Measurements from ENCODE around the gene FAAH2.
"Not testable (repeated sequence)": the region's sequence is repeated elsewhere in the genome, so short reads cannot be mapped to it uniquely, and the experiment has no call there.

The FAAH2 gene

DNA sequence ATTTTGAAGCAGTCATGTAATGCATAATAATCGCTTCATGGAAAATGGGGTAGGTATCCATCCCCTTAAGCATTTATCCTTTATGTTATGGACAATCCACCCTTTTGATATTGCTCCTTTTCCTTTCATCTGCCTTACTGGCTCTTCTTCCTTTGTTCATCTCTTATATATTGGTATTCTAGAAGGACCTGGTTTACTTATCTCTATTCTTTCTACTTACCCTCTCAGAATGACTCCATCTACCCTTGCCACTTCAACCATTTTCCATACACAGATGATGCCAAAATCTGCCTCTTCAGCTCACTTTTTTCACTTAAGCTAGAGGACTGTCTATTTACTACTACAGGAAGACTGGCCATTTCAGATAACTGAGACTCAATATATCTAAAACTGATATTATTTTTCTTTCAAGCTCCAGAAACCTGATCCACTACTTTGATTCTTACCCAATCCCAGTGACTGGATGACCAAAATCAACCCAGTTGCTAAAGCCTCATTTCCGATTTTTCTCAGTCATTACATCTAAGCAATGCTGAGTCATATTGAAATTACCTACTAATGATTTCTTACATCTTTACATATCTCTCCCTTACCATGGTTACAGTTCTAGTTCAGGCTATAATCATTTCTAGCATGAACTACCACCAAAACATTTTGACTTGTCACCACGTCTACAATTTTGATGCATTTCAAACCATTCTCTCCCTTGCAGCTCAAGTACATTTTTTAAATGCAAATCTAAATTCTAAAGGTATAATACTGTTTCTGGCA, 93.7 kb downstream of the FAAH2 start:
- DNase-seq = no peak

DNA sequence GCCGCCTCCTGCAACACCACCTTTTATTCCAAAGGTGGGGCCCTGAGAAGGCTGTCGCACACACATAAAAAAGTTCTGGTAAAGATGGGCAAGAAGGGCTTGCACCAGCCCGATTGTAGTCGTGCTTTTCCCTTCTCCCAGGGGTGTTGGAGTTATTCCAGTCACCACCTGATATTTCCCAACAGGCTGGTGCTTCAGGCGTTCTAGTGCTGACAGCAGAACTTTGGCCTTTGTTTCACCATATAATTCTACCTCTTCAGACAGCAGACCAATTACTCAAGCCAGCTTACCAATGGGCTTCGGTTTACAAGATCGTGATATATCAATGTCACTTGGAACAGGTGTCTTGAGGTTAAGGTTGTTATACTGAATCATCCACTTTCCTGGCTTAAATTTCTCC, 107.7 kb downstream of the FAAH2 start:
- not testable (repeated sequence) for DNase-seq

DNA sequence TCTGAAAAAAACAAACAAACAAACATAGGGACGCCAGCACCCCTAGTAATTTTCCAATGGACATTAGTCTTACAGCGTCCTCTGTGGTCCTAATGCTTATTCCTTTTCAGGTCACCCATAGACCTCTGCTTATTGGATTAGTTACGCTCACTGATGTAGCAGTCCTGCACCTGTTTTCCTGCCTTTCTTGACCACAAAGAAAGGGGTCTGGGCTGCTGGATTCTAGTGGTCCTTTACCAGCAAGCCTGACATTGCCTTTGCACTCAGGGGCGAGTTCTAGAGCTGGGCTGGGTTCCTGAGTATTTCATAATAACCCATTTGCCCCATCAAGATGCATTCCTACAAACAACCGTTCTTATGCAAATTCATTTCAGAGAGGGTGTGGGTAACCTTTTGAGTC, 116.7 kb downstream of the FAAH2 start:
- DNase-seq = not testable (repeated sequence)

DNA sequence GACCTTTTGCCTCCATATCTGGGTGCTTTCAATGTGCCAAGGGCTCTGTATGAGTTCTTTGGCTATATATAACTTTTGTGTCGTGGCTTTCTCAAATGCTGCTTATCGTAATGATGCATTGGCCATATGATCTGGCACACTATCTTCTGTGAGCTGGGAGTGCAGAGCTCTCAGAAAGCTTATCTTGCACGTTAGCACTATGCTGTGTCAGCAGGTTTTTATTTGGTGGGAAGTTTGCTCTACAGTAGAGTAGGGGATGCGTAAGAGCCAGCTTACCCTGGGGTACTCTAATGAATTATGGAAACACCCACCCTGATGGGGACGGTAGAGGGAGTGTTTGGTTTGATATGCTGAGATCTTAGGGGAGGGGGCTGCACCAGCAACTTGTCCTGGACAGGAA, 119.6 kb downstream of the FAAH2 start:
- no peak for DNase-seq

DNA sequence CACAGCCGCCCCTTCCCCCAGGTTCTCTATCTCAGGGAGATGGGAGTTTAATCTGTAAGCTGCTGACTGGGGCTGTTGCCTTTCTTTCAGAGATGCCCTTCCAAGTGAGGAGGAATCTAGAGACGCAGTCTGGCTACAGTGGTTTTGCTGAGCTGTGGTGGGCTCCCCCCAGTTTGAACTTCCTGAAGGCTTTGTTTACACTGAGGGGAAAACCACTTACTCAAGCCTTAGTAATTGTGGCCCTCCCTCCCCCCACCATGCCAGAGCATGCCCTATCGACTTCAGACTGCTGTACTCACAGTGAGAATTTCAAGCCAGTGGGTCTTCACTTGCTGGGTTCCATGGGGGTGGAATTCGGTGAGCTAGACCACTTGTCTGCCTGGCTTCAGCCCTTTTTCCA, 131.3 kb downstream of the FAAH2 start:
- DNase-seq = no peak

DNA sequence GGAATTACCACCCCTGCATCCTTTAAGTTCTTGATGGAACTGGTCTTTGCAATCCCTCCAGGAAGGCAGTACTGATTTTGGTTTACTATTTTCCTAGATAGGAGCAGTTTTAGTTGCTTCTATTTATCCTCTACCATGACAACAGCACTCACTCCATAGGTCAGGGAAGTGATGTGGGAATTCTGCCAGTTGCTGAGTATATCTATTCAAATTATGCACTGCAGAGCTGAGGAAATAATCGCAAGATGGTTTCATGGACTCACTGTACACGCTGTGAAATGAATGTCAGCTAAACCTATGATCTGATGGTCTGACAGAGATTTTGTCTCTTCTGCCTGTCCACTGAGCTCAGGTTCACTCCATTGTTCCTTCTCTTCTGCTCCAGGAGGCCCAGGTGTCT, 135.8 kb downstream of the FAAH2 start:
- DNase-seq = no peak

DNA sequence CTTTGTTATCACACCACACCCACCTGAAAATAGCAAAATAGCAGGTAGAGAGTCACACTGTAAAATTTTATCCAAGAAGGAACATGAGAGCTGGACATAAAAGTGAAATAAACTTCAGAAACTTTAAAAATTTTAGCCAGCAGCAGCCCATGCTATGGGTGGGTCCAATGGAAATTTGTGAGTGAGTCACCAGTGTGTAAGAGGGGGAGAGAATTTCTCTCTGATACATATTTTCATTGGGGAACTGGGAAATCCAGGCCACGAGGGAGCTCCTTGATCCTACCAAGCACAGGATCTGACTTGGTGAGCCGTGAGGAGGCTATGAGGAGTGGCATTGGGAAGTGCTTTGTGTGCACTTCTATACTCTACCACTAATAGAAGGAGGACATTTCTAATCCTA, 136.3 kb downstream of the FAAH2 start:
- DNase-seq = no peak

DNA sequence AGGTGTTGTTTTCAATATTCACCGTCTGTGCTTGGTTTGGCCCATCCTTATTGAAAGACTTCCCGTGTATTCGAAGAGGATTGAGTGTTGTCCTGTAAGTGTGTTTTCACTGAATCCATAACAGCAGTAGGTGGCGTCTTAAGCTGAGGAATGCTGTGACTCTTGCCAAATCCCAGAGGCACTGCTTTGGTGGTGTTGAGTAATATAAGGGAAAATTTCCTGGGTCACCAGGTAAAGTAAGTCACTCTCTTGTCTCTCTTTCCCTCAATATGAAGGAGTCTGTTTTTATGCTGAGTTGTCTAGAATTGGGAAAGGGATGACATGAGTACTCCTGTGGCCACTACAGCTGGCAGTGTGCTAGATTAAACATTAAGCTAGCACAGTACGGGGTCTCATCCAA, 158.6 kb downstream of the FAAH2 start:
- no peak for DNase-seq

DNA sequence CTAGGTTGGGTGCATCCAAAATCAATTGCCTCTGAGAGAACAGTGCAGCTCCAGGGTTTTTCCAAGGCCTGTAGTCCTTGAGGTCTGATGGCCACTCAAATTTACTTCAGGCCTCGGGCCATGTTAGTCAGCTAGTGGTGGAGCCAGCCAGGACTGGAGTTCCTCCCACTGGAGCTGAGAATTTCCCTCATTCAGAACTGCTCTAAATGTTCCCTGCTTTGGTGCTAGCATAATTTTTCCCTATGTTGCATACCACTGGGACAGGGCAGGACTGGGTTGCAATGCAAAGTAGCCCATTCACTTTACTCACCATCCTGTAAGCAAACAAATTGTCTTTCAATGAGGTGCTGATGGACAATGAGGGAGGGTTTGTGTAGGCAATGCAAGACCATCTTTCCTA, 159.3 kb downstream of the FAAH2 start:
- DNase-seq = no peak

DNA sequence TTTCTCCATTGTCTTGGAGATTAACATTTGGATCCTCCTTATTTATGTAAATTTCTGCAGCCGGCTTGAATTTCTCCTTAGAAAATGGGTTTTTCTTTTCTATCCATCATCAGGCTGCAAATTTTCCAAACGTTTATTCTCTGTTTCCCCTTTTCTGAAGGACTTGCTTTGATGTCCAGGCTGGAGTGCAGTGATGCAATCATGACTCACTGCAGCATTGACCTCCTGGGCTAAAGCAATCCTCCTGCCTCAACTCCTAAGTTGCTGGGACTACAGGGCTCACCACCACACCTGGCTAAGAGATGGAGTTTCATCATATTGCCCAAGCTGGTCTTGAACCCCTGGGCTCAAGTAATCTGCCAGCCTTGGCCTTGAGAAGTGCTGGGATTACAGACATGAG, 161.3 kb downstream of the FAAH2 start:
- no peak for DNase-seq

DNA sequence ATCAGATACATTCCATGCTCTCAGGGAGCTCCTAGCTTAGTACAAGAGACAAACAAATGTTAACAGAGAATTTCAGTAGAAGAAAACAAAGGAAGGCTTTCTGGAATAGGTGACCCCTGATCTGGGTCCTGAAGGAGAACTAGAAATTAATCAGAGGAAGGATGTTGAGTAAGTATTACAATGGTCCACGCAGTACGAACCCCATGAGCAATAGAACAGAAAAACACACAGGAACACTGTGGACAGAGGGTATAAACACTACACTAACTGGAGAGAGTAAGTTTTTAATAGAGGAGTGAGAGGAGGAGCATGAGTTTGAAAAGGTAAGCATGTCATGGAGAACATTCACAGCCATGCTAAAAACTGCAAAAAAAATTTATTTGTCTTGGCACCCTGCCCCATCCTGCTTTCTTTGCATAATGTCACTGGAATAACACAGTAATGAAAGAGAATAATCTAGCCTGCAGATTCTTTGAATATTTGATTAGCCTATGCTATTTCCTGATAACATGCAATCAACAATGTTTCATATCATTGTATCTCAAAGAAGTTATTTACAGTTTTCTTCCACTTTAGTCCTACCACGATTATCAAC, 165.0 kb downstream of the FAAH2 start:
- no peak for DNase-seq

DNA sequence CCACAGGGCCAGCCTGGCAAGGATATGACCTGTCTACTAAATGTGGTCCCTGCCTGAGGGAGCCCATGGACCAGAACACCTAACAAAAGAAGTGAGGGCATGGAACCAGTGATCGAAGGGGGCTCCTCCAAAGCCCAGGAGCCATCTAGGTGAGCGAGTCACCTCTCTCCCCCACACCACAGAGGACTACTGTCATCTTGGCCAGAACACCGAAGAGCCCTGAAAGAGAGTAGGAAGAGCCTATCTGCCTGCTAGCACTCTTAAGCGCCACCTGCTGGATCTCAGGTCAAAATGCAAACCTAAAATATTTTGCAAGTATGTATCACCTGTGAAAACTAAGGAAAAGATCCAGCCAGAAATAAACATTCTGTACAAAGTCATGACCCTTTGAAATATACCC, 167.4 kb downstream of the FAAH2 start:
- DNase-seq = no peak

DNA sequence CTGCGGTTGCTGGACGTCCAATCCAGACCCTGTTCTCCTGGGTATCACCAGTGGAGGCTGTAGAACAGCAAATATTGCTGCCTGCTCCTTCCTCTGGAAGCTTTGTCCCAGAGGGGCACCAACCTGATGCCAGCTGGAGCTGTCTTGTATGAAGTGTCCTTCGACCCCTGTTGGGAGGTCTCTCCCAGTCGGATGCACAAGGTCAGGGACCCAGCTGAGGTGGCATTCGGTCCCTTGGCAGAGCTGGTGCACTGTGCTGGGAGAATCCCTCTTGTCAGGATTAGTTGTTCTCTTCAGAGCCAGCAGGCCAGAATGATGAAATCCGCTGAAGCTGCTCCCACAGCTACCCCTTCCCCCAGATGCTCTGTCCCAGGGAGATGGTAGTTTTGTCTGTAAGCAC, 195.0 kb downstream of the FAAH2 start:
- DNase-seq = no peak

DNA sequence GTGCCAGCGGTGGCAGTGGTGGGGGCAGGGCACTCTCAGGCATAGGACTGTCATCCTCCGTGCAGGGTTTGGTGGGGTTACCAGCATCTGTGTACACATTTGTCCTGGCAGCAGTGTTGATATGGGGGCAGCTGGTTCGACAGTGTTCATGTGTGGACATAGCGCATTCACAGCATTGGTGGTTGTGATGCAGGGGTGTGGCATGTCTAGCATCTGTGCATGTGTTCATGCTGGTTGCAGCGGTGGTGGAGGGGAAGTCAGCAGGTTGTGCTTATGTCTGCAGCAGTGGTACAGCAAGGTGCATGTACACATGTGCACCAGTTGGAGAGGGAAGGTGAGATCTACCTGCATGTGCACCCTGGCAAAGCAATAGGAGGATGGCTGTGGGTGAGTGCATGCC, 230.0 kb downstream of the FAAH2 start:
- no peak for DNase-seq

DNA sequence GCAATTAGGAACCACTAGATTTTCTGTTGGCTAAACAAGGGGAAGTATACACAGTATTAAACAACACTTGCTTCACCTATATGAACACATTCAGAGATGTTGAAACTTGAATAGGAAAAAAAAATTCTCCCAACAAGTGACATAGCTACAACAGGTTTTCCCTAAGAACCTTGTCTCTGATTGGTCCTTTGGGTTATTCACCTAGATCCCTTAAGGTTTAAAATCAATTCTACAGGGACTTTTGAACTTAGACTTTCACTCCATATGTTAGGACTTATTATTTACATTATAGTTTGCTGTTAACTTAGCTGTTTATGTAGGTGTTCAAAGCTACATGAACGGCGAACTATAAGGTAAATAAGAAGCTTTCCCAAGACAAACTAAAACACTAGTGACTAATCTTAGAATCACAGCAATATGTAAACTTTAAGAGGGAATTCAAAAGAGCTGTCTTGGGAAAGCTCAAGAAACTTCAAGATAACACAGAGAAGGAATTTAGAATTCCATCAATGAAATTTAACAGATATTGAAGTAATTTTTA, 233.1 kb downstream of the FAAH2 start:
- DNase-seq = no peak

DNA sequence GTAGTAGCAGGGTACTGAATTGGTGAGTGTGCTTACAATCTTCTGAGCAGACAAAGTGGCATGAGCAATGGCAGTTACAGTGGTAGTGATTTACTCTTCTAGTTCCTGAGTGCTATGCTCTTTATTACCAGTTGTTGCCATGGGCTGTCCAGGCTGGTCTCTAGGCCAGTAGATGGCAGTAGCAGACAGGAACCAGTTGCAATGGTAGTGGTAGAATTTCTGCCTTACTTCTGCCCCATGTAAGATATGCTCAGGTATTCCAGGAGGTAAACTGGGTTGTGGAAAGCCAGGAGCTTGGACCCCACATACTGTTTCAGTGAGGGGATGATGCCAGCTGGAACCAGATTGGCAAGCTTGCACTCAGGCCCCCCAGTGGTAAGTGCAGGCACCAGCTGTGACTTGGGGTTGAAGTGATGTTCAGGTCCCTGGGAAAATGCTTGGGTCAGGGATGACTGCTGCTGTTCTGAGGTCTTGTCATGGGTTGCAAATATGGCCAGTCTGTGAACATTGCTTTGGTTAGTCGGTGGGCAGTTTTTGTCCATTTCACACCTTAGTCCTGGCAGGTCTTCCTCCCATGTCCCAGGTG, 242.3 kb downstream of the FAAH2 start:
- DNase-seq = no peak
